Measurements from ENCODE around the gene UTP11. TPM values are rescaled to one million over a fixed set of nuclear protein-coding genes. Genes with fewer than 3 reads are reported as not detected.

UTP11 gene
- total and polyA plus RNA-seq, 11 donors = 30.7 to 51.6 (median 36.5) TPM

DNA sequence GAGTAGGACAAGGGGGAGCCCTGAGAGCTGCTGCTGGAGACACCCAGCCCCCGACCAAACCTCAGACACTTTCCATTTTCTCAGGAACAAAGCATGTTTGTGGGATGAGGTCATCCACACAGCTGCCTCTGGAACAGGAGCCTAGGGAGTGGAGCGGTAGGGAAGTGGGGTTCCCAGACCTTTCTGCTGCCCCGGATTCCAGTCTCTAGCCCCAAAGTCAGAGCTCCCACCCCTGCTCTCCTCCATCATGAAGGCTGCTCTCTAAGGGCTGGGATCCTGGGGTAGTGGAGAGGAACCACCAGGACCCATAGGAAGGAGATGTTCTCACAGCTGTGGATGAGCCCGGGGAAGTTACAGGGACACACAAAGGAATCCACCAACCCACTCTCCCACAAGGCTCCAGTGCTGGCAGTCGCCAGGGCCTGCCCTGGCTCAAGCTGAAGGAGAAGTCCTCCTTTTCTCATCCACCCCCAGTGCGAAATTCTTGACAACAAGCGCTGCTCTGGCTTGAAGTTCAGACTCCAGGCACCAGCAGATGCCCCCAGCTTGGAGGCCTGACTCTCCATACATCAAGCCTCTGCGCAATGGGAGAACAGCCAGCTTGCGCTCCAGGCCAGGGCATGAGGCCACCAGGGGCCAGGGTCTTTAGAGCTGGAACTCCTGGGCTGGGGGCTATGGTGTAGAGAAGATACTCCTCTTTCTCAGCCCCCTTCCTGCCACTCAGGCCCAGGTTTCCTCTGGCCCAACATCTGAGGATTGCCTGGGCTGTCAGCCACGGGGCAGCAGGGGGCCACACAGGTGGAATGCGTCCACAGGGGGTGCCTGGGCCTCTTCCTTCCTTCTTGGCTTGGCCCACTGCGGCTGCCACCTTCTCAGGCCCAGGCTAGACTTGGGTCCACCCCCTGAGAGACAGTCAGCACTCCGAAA is 11.7 kb upstream of the UTP11 start:
- Histone ChIP-seq H3K27me3 (peaks cover 0 to 3% (median 0%) of the 10 kb centered on the region in 9 donors), H3K4me3 (peak overlapping the region in 8 of 12 donors; percentile 8 to 38 (median 24)), H3K4me1 (peaks cover 14 to 92% (median 73%) of the 10 kb centered on the region in 12 donors), H3K36me3 (peaks cover 0 to 23% (median 17%) of the 10 kb centered on the region in 9 donors), H3K9me3 (no peaks in the 10 kb centered on the region), H3K27ac (peak overlapping the region; percentile 64 to 97 (median 92))
- intact Hi-C loops (cut with DNase I) = no loop called here
- peak; percentile 17 to 44 (median 28) for ATAC-seq
- DNase-seq = peak in 4 of 5 donors; percentile 55 to 63 (median 62)
- TF ChIP-seq, protein P1, sequence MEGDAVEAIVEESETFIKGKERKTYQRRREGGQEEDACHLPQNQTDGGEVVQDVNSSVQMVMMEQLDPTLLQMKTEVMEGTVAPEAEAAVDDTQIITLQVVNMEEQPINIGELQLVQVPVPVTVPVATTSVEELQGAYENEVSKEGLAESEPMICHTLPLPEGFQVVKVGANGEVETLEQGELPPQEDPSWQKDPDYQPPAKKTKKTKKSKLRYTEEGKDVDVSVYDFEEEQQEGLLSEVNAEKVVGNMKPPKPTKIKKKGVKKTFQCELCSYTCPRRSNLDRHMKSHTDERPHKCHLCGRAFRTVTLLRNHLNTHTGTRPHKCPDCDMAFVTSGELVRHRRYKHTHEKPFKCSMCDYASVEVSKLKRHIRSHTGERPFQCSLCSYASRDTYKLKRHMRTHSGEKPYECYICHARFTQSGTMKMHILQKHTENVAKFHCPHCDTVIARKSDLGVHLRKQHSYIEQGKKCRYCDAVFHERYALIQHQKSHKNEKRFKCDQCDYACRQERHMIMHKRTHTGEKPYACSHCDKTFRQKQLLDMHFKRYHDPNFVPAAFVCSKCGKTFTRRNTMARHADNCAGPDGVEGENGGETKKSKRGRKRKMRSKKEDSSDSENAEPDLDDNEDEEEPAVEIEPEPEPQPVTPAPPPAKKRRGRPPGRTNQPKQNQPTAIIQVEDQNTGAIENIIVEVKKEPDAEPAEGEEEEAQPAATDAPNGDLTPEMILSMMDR (IDR thresholded peaks at IDR 0.05) = no peak
- TF ChIP-seq POLR2A (IDR thresholded peaks at IDR 0.05) = no peak
- WGBS, 4 donors = 43 to 55% (median 49%) methylated on average over 7 to 13 of the region's 13 CpGs

DNA sequence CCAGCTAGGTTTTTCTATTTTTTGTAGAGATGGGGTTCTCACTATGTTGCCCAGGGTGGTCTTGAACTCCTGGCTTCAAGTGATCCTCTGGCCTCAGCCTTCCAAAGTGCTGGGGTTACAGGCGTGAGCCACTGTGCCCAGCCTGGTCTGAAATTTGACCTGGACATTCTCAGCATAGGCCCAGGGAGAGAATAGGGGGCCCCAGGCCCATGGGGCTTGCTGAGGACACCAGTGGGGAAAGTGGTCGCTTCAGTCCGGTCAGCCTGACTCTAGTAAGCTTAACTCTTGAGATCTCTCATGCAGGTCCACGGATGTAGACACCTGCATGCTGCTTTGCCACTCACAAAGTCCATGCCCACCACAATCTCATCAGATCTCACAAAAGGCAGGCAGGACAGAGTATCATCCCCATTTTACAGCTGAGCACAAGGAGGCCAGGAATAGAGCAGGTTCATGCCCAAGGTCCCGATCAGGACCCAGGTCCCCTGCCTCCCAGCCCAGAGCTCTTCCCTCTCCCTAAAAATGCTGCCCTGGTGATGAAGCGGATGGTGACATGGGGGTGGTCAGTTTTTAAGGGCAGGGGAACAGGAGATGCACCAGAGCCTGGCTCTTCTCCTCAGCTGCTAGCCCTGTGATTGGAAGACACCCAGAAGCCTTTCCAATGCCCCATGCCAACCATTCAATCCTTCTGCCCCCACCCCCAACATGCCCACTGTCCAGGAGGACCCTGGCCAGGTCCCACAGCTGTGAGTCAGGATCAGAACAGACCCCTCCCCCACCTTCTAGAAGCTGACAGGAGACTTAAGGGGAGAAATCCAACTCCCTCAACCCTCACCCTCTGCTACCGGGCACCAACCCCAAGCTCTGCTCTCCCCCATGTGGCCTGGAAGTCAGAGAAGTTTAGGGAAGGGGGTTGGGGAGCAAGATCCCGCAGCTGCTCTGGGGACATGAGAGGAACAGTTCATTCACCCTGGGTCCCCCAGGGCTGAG is 9.0 kb upstream of the UTP11 start:
- intact Hi-C loops (cut with DNase I) = no loop called here
- H3K4me1 ChIP-seq = peaks cover 14 to 78% (median 56%) of the 10 kb centered on the region in 12 donors
- peak overlapping the region; percentile 51 to 94 (median 66) for H3K4me3 ChIP-seq
- no peak for TF ChIP-seq POLR2A (IDR thresholded peaks at IDR 0.05)
- TF ChIP-seq, protein P1 (IDR thresholded peaks at IDR 0.05) = no peak
- peaks cover 0 to 5% (median 1%) of the 10 kb centered on the region in 9 donors for H3K36me3 ChIP-seq
- no peaks in the 10 kb centered on the region for H3K9me3 ChIP-seq
- no peak for ATAC-seq
- H3K27me3 ChIP-seq = no peaks in the 10 kb centered on the region
- WGBS, 4 donors = 72 to 79% (median 73%) methylated on average over 7 to 8 of the region's 8 CpGs
- peak overlapping the region; percentile 66 to 95 (median 82) for H3K27ac ChIP-seq
- DNase-seq = no peak

DNA sequence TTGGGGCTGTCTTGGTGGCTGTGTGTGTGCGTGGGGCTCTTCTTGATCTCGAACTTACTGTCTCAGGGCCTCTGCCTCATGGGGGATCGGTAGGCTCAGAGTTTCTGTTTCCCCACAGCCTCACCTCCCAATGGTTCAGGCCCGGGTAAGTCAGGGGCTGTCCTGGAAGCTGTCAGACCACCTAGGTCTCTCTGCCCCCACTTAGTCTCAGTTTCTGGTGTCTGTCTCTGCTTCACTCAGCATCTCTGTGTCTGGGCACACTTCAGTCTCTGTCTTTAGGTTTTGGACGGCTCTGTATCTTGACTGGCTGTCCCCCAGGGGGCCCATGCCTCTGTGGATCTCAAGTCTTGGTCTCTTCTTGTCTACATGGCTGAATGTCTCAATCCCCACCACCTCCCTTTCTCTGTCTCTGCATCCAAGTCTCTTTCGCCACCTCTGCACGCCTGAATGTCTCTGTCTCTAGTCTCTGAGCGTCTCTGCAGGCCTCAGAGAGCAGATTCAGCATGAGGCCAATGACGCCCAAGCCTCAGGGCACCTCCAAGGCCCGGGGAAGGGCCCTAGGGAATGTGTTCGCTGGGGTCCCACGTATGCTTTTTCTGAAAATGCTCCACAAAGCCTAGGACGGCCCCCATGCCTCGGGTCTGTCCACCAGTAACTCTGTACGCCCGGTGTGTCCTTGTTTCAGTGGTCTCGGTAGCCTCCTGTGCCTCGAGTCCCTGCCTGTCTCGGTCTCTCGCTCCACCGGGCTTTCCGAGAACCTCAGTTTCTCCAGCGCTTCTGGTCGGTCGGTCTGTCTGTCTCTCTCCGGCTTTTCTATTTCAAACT is 8.0 kb upstream of the UTP11 start:
- TF ChIP-seq, protein P1 (IDR thresholded peaks at IDR 0.05) = no peak
- TF ChIP-seq POLR2A (IDR thresholded peaks at IDR 0.05) = no peak
- H3K4me1 ChIP-seq = peaks cover 10 to 71% (median 46%) of the 10 kb centered on the region in 12 donors
- DNase-seq (peak in 1 of 5 donors; percentile 35), ATAC-seq (no peak)
- H3K27me3 ChIP-seq = no peaks in the 10 kb centered on the region
- H3K27ac ChIP-seq = peak overlapping the region; percentile 66 to 95 (median 82)
- H3K36me3 ChIP-seq = no peaks in the 10 kb centered on the region
- H3K4me3 ChIP-seq = peak overlapping the region; percentile 51 to 94 (median 66)
- no peaks in the 10 kb centered on the region for H3K9me3 ChIP-seq
- WGBS, 4 donors = 14 to 17% (median 15%) methylated on average over 24 to 26 of the region's 26 CpGs
- intact Hi-C loops (cut with DNase I) = no loop called here

Data from heart left ventricle (tissue), 16 donors.